Measurements from ENCODE around the gene ZNF275.
"Not testable (repeated sequence)": the region's sequence is repeated elsewhere in the genome, so short reads cannot be mapped to it uniquely, and the experiment has no call there.

The ZNF275 gene

DNA sequence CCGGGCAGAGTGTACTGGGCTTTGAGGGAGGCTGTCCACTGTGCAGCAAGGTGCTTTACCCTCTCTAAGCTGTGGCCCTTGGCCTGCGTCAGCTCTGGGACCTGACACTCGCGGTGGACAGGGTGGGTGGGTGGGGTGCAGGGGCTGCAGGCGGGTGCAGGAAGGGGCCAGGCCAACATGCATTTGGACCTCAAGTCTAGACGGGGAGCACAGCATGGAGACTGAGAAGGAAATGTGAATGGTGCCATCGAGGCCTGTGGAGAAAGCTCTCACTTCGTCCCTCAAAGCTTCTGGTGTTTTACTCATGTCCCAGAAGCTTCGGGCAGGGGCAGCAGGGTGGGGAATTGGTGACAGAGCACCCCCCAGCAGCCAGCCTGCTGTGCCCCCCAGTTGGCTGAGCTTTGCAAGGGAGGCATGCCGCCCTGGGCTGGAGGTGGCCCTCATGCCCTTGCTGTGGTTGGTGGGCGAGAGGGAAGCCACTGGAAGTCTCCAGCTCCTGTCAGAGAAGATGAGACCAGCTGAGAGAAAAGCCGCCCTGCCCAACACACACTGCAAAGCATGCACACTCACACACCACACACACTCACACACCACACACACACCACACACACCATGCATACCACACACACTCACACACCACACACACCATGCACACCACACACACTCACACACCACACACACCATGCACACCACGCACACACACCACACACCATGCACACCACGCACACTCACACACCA is 54.9 kb downstream of the ZNF275 start:
- no peak overlapping the region for H3K4me3 ChIP-seq (ENCODE audit: low read depth, low read length)
- DNase-seq (ENCODE audit: low read depth) = no peak
- TF ChIP-seq, protein P1, sequence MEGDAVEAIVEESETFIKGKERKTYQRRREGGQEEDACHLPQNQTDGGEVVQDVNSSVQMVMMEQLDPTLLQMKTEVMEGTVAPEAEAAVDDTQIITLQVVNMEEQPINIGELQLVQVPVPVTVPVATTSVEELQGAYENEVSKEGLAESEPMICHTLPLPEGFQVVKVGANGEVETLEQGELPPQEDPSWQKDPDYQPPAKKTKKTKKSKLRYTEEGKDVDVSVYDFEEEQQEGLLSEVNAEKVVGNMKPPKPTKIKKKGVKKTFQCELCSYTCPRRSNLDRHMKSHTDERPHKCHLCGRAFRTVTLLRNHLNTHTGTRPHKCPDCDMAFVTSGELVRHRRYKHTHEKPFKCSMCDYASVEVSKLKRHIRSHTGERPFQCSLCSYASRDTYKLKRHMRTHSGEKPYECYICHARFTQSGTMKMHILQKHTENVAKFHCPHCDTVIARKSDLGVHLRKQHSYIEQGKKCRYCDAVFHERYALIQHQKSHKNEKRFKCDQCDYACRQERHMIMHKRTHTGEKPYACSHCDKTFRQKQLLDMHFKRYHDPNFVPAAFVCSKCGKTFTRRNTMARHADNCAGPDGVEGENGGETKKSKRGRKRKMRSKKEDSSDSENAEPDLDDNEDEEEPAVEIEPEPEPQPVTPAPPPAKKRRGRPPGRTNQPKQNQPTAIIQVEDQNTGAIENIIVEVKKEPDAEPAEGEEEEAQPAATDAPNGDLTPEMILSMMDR (conservative IDR thresholded peaks at IDR 0.05; ENCODE audit: low read depth, low read length) = no peak

DNA sequence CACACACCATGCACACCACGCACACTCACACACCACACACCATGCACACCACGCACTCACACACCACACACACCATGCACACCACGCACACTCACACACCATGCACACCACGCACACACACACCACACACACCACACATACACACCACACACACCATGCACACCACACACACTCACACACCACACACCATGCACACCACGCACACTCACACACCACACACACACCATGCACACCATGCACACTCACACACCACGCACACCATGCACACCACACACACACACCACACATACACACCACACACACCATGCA is 55.5 kb downstream of the ZNF275 start:
- not testable (repeated sequence) for DNase-seq (ENCODE audit: low read depth); H3K4me3 ChIP-seq (ENCODE audit: low read depth, low read length)

DNA sequence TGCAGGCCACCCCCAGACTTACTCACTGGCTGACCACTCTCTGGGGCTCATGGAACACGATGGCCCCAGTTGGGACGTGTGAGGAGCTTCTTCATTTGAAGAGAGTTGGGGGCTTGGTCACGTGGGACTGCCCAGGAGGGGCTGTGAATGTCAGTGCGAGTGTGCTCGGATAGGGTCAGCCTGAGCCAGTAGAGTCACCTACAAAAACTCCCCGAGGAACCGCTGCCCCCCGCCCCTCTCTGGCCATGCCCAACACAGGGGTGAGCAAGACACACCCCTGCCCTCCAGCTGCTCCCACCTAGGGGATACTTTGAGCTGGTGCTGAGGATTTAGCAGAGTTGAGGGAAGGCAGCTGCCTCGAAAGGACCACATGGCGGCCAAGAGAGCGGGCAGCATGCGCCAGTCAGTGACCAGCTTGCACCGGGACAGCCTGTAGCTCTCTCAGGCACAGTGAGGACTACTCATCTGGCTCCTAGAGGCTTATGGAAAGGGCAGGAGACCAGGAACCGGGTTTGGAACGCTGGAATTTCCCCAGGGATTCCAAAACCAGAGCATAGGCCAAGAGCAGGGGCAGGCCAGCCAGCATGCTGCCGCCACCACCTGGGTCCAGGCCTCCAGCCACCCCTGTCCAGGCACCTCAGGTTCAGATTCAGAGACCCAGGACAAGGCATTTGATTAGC is 58.8 kb downstream of the ZNF275 start:
- no peak overlapping the region for H3K4me3 ChIP-seq (ENCODE audit: low read depth, low read length)
- TF ChIP-seq, protein P1 (conservative IDR thresholded peaks at IDR 0.05; ENCODE audit: low read depth, low read length) = no peak
- DNase-seq (ENCODE audit: low read depth) = no peak

DNA sequence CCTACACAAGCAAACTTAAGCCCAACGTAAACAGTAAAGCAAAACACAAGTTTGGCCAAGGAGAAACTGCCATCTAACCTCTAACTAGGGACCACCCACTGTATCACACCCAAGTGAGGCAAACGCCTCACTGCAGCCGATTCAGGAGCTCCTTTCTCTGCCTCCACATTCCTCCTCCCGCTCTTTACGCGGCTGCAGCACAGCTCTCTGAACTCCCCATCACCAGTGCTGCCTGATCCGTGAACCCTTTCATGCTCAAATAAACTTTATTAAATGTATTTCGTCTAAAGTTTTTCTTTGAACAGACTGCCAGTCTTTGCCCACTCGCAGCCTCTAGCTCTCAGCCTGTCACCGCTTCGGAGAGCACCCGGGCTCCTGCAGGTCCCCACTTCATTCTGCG is 60.7 kb downstream of the ZNF275 start:
- no peak for DNase-seq (ENCODE audit: low read depth)
- TF ChIP-seq, protein P1 (conservative IDR thresholded peaks at IDR 0.05; ENCODE audit: low read depth, low read length) = no peak
- no peak overlapping the region for H3K4me3 ChIP-seq (ENCODE audit: low read depth, low read length)

DNA sequence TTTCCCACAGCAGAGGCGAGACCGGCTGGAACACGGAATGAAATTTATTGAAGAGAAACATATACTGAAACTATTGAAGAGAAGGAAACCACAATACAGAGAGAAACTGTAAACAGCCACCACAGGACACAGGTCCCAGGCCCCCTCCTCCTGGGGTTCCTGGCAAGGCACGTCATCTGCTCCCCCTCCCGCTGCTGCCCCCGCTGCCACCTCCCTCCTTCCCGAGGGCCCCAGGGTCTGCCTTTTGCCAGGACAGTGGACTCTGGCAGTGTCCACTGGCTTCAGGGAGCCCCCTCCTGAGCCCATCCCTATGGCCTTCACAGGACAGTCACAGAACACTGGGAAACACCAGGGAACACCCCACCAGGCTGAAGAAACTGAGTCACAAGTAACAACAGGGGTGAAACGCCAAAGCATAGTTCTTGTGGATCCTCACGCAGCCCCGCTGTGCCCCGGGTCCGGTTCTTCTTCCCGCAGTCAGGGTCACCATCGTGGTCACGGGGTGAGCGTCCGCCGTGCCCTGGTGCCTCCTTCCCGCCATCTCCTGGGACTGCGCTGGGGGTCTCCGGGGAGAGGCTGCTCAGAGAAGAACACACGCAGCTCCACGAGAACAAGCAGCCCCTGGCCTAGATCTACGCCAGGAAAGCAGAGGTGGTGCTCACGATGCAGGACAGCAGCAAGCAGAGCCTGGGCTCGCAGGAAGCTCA is 61.8 kb downstream of the ZNF275 start:
- no peak overlapping the region for H3K4me3 ChIP-seq (ENCODE audit: low read depth, low read length)
- DNase-seq (ENCODE audit: low read depth) = no peak
- TF ChIP-seq, protein P1 (conservative IDR thresholded peaks at IDR 0.05; ENCODE audit: low read depth, low read length) = no peak

DNA sequence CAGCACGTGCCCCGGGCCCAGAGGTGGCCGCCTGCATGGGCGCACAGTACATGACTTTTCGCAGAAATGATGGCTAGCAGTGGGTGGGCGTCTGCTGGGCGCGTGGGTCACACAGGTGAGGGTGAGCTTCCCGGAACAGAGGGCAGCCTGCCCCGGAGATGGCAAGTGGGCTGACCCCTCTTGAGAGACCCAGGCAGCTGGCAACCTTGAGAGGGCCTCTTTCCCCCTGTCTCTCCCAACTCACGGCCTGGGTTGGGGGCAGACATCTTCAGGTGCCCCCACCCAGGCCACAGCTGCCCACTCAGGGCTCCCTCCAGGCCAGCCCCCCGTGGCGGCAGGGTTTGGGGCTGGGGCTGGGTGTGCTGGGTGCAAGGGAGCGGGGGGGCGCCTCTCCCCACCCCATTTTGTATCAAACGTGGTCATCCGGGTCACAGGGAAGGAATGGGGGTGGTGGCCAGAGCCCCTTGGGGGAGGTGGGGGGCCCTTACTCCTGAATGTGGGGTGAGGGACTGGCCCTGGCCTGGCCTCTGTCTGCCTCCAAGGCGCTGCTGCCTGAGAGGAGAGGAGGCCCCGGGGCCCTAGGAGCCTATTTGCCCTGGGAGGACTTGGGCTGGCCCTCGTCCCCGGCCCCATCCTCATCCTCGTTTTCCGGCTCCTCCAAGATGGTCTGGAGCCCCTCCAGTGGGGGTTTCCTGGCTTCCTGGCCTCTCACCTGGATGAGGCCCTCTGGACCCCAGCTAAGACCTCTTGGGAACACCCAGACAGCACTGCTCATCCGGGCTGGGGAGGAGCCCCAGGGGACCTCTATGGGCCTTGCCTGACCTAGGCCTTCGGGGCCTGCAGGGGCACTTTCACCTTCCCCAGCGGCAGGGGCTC is 62.6 kb downstream of the ZNF275 start:
- no peak overlapping the region for H3K4me3 ChIP-seq (ENCODE audit: low read depth, low read length)
- DNase-seq (ENCODE audit: low read depth) = no peak
- TF ChIP-seq, protein P1 (conservative IDR thresholded peaks at IDR 0.05; ENCODE audit: low read depth, low read length) = no peak

All from choroid plexus epithelial cell (primary cell).